HUES48 (cell line): Measurements from ENCODE around the gene LZIC.

Experiments
- H3K27ac ChIP-seq: one replicate; pipeline ENCODE4 v1.7.0; 2013; ENCODE audit warnings: low read depth, low read length, inconsistent platforms
- H3K27me3 ChIP-seq: 2 replicates; pipeline ENCODE4 v1.6.1; 2013; ENCODE audit warnings: mild to moderate bottlenecking, low read length; ENCODE audit not compliant: control insufficient read depth, insufficient read depth
- H3K36me3 ChIP-seq: 2 replicates; pipeline ENCODE4 v1.6.1; 2013; ENCODE audit warnings: low read length; ENCODE audit not compliant: control insufficient read depth, insufficient read depth
- H3K4me1 ChIP-seq: 2 replicates; pipeline ENCODE4 v1.6.1; 2013; ENCODE audit warnings: mild to moderate bottlenecking, low read length; ENCODE audit not compliant: control insufficient read depth, insufficient read depth
- H3K4me3 ChIP-seq: 2 replicates; pipeline ENCODE4 v1.5.1; 2013; ENCODE audit warnings: mild to moderate bottlenecking, low read depth, low read length
- H3K9ac ChIP-seq: 2 replicates; pipeline ENCODE4 v1.6.1; 2013; ENCODE audit warnings: mild to moderate bottlenecking, low read depth, low read length, moderate library complexity
- H3K9me3 ChIP-seq: 2 replicates; pipeline ENCODE4 v1.6.1; 2013; ENCODE audit warnings: low read length; ENCODE audit not compliant: control insufficient read depth, insufficient read depth

Gene LZIC

GRCh38 chr1:9886092-9886742 lies 57.0 kb downstream of the LZIC start:
- no peak overlapping the region for H3K9ac ChIP-seq
- no peaks in the 10 kb centered on the region for H3K27me3 ChIP-seq
- H3K36me3 ChIP-seq, result peaks cover 5% of the 10 kb centered on the region
- H3K9me3 ChIP-seq, result no peaks in the 10 kb centered on the region
- H3K27ac ChIP-seq, result no peak overlapping the region
- no peak overlapping the region for H3K4me3 ChIP-seq
- peaks cover 30% of the 10 kb centered on the region for H3K4me1 ChIP-seq

GRCh38 chr1:9884805-9885204 lies 58.4 kb downstream of the LZIC start:
- Histone ChIP-seq H3K9me3 (no peaks in the 10 kb centered on the region), H3K36me3 (peaks cover 5% of the 10 kb centered on the region), H3K4me1 (peaks cover 15% of the 10 kb centered on the region), H3K9ac (no peak overlapping the region), H3K27me3 (no peaks in the 10 kb centered on the region), H3K4me3 (no peak overlapping the region), H3K27ac (no peak overlapping the region)

- no peaks in the 10 kb centered on the region for H3K9me3 ChIP-seq
- no peak overlapping the region for H3K27ac ChIP-seq
- H3K9ac ChIP-seq, result no peak overlapping the region; the same call in 1 of the 2 replicates
- peaks cover 8% of the 10 kb centered on the region; the same call in 1 of the 2 replicates for H3K4me1 ChIP-seq
- no peaks in the 10 kb centered on the region for H3K27me3 ChIP-seq
- H3K4me3 ChIP-seq, result no peak overlapping the region
- H3K36me3 ChIP-seq, result peaks cover 5% of the 10 kb centered on the region
Observed at GRCh38 chr1:9883585-9884449, 59.4 kb downstream of the LZIC start.

GRCh38 chr1:9882945-9883303 lies 60.3 kb downstream of the LZIC start:
- H3K9ac ChIP-seq, result no peak overlapping the region
- H3K36me3 ChIP-seq, result peaks cover 5% of the 10 kb centered on the region
- H3K27me3 ChIP-seq, result no peaks in the 10 kb centered on the region
- H3K4me3 ChIP-seq, result no peak overlapping the region
- no peak overlapping the region for H3K27ac ChIP-seq
- H3K4me1 ChIP-seq, result 0 out of 2 replicates have a peak, but pooled peaks cover 6% of the 10 kb centered on the region
- no peaks in the 10 kb centered on the region for H3K9me3 ChIP-seq

GRCh38 chr1:9882296-9882944 lies 60.8 kb downstream of the LZIC start:
- no peak overlapping the region for H3K27ac ChIP-seq
- no peak overlapping the region for H3K9ac ChIP-seq
- H3K27me3 ChIP-seq, result no peaks in the 10 kb centered on the region
- H3K4me1 ChIP-seq, result 0 out of 2 replicates have a peak, but pooled peaks cover 6% of the 10 kb centered on the region
- peaks cover 5% of the 10 kb centered on the region for H3K36me3 ChIP-seq
- no peak overlapping the region for H3K4me3 ChIP-seq
- H3K9me3 ChIP-seq, result no peaks in the 10 kb centered on the region

GRCh38 chr1:9881838-9882249 lies 61.3 kb downstream of the LZIC start:
- no peaks in the 10 kb centered on the region for H3K27me3 ChIP-seq
- no peaks in the 10 kb centered on the region for H3K9me3 ChIP-seq
- no peak overlapping the region for H3K27ac ChIP-seq
- H3K4me3 ChIP-seq, result no peak overlapping the region
- H3K4me1 ChIP-seq, result 0 out of 2 replicates have a peak, but pooled peaks cover 6% of the 10 kb centered on the region
- peaks cover 5% of the 10 kb centered on the region for H3K36me3 ChIP-seq
- H3K9ac ChIP-seq, result no peak overlapping the region
